ENCODE results near the gene PRKG2.
"Not testable (repeated sequence)": the region's sequence is repeated elsewhere in the genome, so short reads cannot be mapped to it uniquely, and the experiment has no call there.

The PRKG2 gene

GRCh38 chr4:81214881-81215868 is at the start of gene PRKG2:
Gene PRKG2, minus strand, starts transcription at chr4:81215222. Its CDS starts 10,175 bp downstream, at chr4:81205047.
- peak in 1 of 2 experiments; percentile 19 for DNase-seq

- DNase-seq = no peak
These were observed 45.5 kb upstream of the PRKG2 start for GRCh38 chr4:81260443-81261101.

- no peak for DNase-seq
These were observed 44.0 kb upstream of the PRKG2 start for GRCh38 chr4:81258841-81259550.

- DNase-seq = no peak
These were observed 42.8 kb upstream of the PRKG2 start for GRCh38 chr4:81257816-81258215.

GRCh38 chr4:81257021-81257420 is 42.0 kb upstream of the PRKG2 start:
- DNase-seq = no peak

- no peak for DNase-seq
These were observed 41.3 kb upstream of the PRKG2 start for GRCh38 chr4:81256059-81256970.

GRCh38 chr4:81255524-81255923 is 40.5 kb upstream of the PRKG2 start:
- DNase-seq = no peak

- DNase-seq = no peak
These were observed 35.4 kb upstream of the PRKG2 start for GRCh38 chr4:81250430-81250829.

- DNase-seq = no peak
These were observed 30.4 kb upstream of the PRKG2 start for GRCh38 chr4:81245218-81246009.

GRCh38 chr4:81237791-81238190 is 22.8 kb upstream of the PRKG2 start:
- no peak for DNase-seq

- DNase-seq = no peak
These were observed 21.1 kb upstream of the PRKG2 start for GRCh38 chr4:81235982-81236749.

GRCh38 chr4:81227968-81228367 is 12.9 kb upstream of the PRKG2 start:
- no peak for DNase-seq

- no peak for DNase-seq
These were observed 12.1 kb upstream of the PRKG2 start for GRCh38 chr4:81227138-81227537.

GRCh38 chr4:81225252-81225651 is 10.2 kb upstream of the PRKG2 start:
- DNase-seq = no peak

GRCh38 chr4:81222082-81222472 is 7.1 kb upstream of the PRKG2 start:
- DNase-seq = not testable (repeated sequence)

GRCh38 chr4:81221303-81222081 is 6.5 kb upstream of the PRKG2 start:
- no peak for DNase-seq

GRCh38 chr4:81220271-81220670 is 5.2 kb upstream of the PRKG2 start:
- no peak for DNase-seq

GRCh38 chr4:81218206-81218605 is 3.2 kb upstream of the PRKG2 start:
- no peak for DNase-seq

GRCh38 chr4:81217779-81218178 is 2.8 kb upstream of the PRKG2 start:
- DNase-seq = no peak

GRCh38 chr4:81215931-81216330 is 909 bp upstream of the PRKG2 start:
- DNase-seq = no peak
